H1 (cell line): ENCODE data around the gene NOM1. TPM values are rescaled to one million over a fixed set of nuclear protein-coding genes. Genes with fewer than 3 reads are reported as not detected.

ENCODE experiments used
- CTCF ChIA-PET: fragments of 300-600 bp; sonication (Branson Sonifier 250); formaldehyde crosslinking; loops from one replicate; lab custom pipeline; 2021; ENCODE audit not compliant: partially characterized antibody; lab: Charles Lee
- POLR2A ChIA-PET: fragments of 300-600 bp; sonication (Branson Sonifier 250); formaldehyde crosslinking; loops from one replicate; lab custom pipeline; 2021; ENCODE audit warnings: inconsistent platforms; ENCODE audit not compliant: partially characterized antibody; lab: Charles Lee
- DNase-seq, 2 experiments: peaks; one replicate each; pipeline versions ENCODE4 v3.0.0 to v3.0.0-alpha.2; 2010 to 2022; ENCODE audit warnings: low spot score in 2 of 2, low read depth in 1 of 2, mixed read lengths in 1 of 2
- FAIRE-seq: peaks from 2 replicates; lab custom pipeline; 2011; peaks lifted over from hg19 to GRCh38; lab: Jason Lieb, UNC
- H2AFZ ChIP-seq: 2 replicates; pipeline ENCODE4 v1.8.1; 2012; ENCODE audit warnings: low read length, inconsistent platforms
- H2AK5ac ChIP-seq: 2 replicates; pipeline ENCODE4 v1.6.1; 2013; ENCODE audit warnings: low read depth, low read length
- H2BK120ac ChIP-seq: replicated peaks from 2 replicates; pipeline ENCODE3; 2013; ENCODE audit warnings: low read depth, low read length, inconsistent platforms
- H2BK12ac ChIP-seq: 2 replicates; pipeline ENCODE4 v1.6.1; 2013; ENCODE audit warnings: low read depth, low read length
- H2BK15ac ChIP-seq: 2 replicates; pipeline ENCODE4 v1.6.1; 2013; ENCODE audit warnings: low read length
- H2BK20ac ChIP-seq: 2 replicates; pipeline ENCODE4 v1.6.1; 2013; ENCODE audit warnings: low read length
- H2BK5ac ChIP-seq: 2 replicates; pipeline ENCODE4 v1.6.1; 2013; ENCODE audit warnings: low read depth, low read length
- H3K14ac ChIP-seq: 2 replicates; pipeline ENCODE4 v1.6.1; 2013; ENCODE audit warnings: inconsistent platforms; ENCODE audit not compliant: insufficient read length
- H3K18ac ChIP-seq: 2 replicates; pipeline ENCODE4 v1.6.1; 2013; ENCODE audit warnings: low read length; ENCODE audit errors: extremely low read depth
- H3K23ac ChIP-seq: 2 replicates; pipeline ENCODE4 v1.6.1; 2013; ENCODE audit warnings: inconsistent platforms; ENCODE audit not compliant: insufficient read length
- H3K23me2 ChIP-seq: 2 replicates; pipeline ENCODE4 v1.6.1; 2013; ENCODE audit warnings: low read depth, low read length
- H3K27ac ChIP-seq: 2 replicates; pipeline ENCODE4 v1.6.1; 2011; ENCODE audit warnings: low read depth, low read length, inconsistent platforms
- H3K27me3 ChIP-seq, 4 experiments: replicated peaks in 1 of 4; 1 replicate in 1 of 4; 2 replicates in 3 of 4; pipeline versions ENCODE4 v1.6.1 to v1.8.1; 2011 to 2013; ENCODE audit warnings: low read length in 3 of 4, mild to moderate bottlenecking in 3 of 4, inconsistent platforms in 2 of 4, mixed read lengths in 2 of 4, moderate library complexity in 1 of 4; ENCODE audit not compliant: control insufficient read depth in 3 of 4, insufficient read depth in 3 of 4; ENCODE audit errors: extremely low read depth in 1 of 4
- H3K36me3 ChIP-seq, 4 experiments: 2 replicates each; pipeline versions ENCODE4 v1.6.1 to v1.8.1; 2011 to 2013; ENCODE audit warnings: mild to moderate bottlenecking in 4 of 4, low read length in 3 of 4, moderate library complexity in 2 of 4, control low read depth in 1 of 4, inconsistent platforms in 1 of 4; ENCODE audit not compliant: insufficient read depth in 4 of 4, control insufficient read depth in 2 of 4
- H3K4ac ChIP-seq: replicated peaks from 2 replicates; pipeline ENCODE3; 2013; ENCODE audit warnings: low read length, low read depth, mixed read lengths, inconsistent platforms; ENCODE audit not compliant: insufficient read length
- H3K4me1 ChIP-seq, 4 experiments: replicated peaks in 1 of 4; 1 replicate in 1 of 4; 2 replicates in 3 of 4; pipeline versions ENCODE4 v1.6.1 to v1.8.1; 2011 to 2013; ENCODE audit warnings: low read length in 3 of 4, inconsistent platforms in 2 of 4, mixed read lengths in 1 of 4; ENCODE audit not compliant: insufficient read depth in 4 of 4, control insufficient read depth in 3 of 4
- H3K4me2 ChIP-seq, 2 experiments: 2 replicates each; pipeline versions ENCODE4 v1.6.1 to v1.8.1; 2011 to 2013; ENCODE audit warnings: low read depth in 2 of 2, low read length in 2 of 2, control low read depth in 1 of 2, inconsistent platforms in 1 of 2, mild to moderate bottlenecking in 1 of 2; ENCODE audit not compliant: insufficient read depth in 1 of 2
- H3K4me3 ChIP-seq, 4 experiments: fragments of 200-600, 300-600 bp in 1 of 4; sonication (generic), shearing (Covaris generic), sonication (Bioruptor Twin) in 1 of 4; 2 replicates each; pipeline versions ENCODE4 v1.5.1 to v1.8.1; 2011 to 2016; ENCODE audit warnings: low read length in 4 of 4, low read depth in 3 of 4, control low read depth in 2 of 4, inconsistent platforms in 2 of 4, mild to moderate bottlenecking in 2 of 4, mixed read lengths in 1 of 4, moderate library complexity in 1 of 4; ENCODE audit not compliant: insufficient read depth in 2 of 4; ENCODE audit errors: extremely low read depth in 1 of 4
- H3K56ac ChIP-seq: replicated peaks from 2 replicates; pipeline ENCODE3; 2013; ENCODE audit warnings: low read depth, mild to moderate bottlenecking, mixed read lengths, low read length, inconsistent platforms; ENCODE audit not compliant: insufficient read length
- H3K79me1 ChIP-seq: 2 replicates; pipeline ENCODE4 v1.6.1; 2013; ENCODE audit warnings: low read depth, low read length, control low read depth
- H3K79me2 ChIP-seq, 2 experiments: 2 replicates each; pipeline versions ENCODE4 v1.6.1 to v1.8.1; 2012 to 2013; ENCODE audit warnings: low read length in 2 of 2, mild to moderate bottlenecking in 2 of 2, inconsistent platforms in 1 of 2; ENCODE audit not compliant: insufficient read depth in 2 of 2, control insufficient read depth in 1 of 2
- H3K9ac ChIP-seq, 4 experiments: replicated peaks in 1 of 4; 1 replicate in 1 of 4; 2 replicates in 3 of 4; pipeline versions ENCODE4 v1.6.1 to v1.8.1; 2011 to 2013; ENCODE audit warnings: low read depth in 3 of 4, low read length in 3 of 4, control low read depth in 2 of 4, mild to moderate bottlenecking in 2 of 4, moderate library complexity in 2 of 4, inconsistent platforms in 1 of 4; ENCODE audit errors: extremely low read depth in 1 of 4
- H3K9me3 ChIP-seq, 2 experiments: 2 replicates each; pipeline versions ENCODE4 v1.6.1 to v1.8.1; 2012 to 2013; ENCODE audit warnings: mild to moderate bottlenecking in 2 of 2, moderate library complexity in 2 of 2, control low read depth in 1 of 2, inconsistent platforms in 1 of 2, low read depth in 1 of 2, low read length in 1 of 2, mixed read lengths in 1 of 2; ENCODE audit not compliant: insufficient read depth in 2 of 2
- H4K20me1 ChIP-seq, 2 experiments: replicated peaks in 1 of 2; 2 replicates each; pipeline versions ENCODE3 to v1.8.1; 2011 to 2013; ENCODE audit warnings: inconsistent platforms in 2 of 2, low read length in 2 of 2, mild to moderate bottlenecking in 1 of 2; ENCODE audit not compliant: insufficient read depth in 2 of 2, control insufficient read depth in 1 of 2
- H4K5ac ChIP-seq: 2 replicates; pipeline ENCODE4 v1.6.1; 2013; ENCODE audit warnings: low read length, low read depth, mixed read lengths, inconsistent platforms; ENCODE audit not compliant: insufficient read length
- H4K8ac ChIP-seq: 2 replicates; pipeline ENCODE4 v1.8.0; 2013; ENCODE audit warnings: mild to moderate bottlenecking, moderate library complexity, low read length, inconsistent platforms; ENCODE audit not compliant: insufficient read depth; ENCODE audit errors: extremely low read depth
- H4K91ac ChIP-seq: replicated peaks from 2 replicates; pipeline ENCODE3; 2013; ENCODE audit warnings: low read length, mixed read lengths, inconsistent platforms; ENCODE audit not compliant: insufficient read length
- CBX8 ChIP-seq: fragments of 300-800, 300-1000 bp; sonication (generic); IDR thresholded peaks from 2 replicates; pipeline ENCODE4 v1.7.1; 2016; ENCODE audit warnings: low read depth, low read length, borderline replicate concordance
- CTBP2 ChIP-seq: IDR thresholded peaks from 2 replicates; pipeline ENCODE4 v1.7.0; 2011; ENCODE audit warnings: borderline replicate concordance, mild to moderate bottlenecking, moderate library complexity, mixed read lengths, low read length; ENCODE audit not compliant: insufficient read depth, insufficient read length
- EGR1 ChIP-seq: IDR thresholded peaks from 2 replicates; pipeline ENCODE4 v1.6.1; 2011; ENCODE audit warnings: low read depth, low read length, borderline replicate concordance
- EZH2 ChIP-seq: fragments of 200-600 bp; sonication (generic); IDR thresholded peaks from 2 replicates; pipeline ENCODE4 v1.7.1; 2012; ENCODE audit warnings: low read depth, mild to moderate bottlenecking, moderate library complexity, low read length, inconsistent platforms; ENCODE audit not compliant: severe bottlenecking
- RAD21 ChIP-seq, 2 experiments: IDR thresholded peaks in 1 of 2; conservative IDR thresholded peaks in 1 of 2; 2 replicates each; pipeline ENCODE4 v1.6.1; 2011; ENCODE audit warnings: low read depth in 2 of 2, low read length in 2 of 2, improper control_type of control experiment in 1 of 2, inconsistent platforms in 1 of 2, mild to moderate bottlenecking in 1 of 2, moderate library complexity in 1 of 2
- RBBP5 ChIP-seq: IDR thresholded peaks from 2 replicates; pipeline ENCODE4 v1.7.1; 2012; ENCODE audit warnings: low read depth, mild to moderate bottlenecking, inconsistent platforms, low read length, moderate library complexity, borderline replicate concordance
- RNF2 ChIP-seq: fragments of 200-900, 300-1000 bp; sonication (generic); IDR thresholded peaks from 2 replicates; pipeline ENCODE4 v1.7.1; 2016; ENCODE audit warnings: borderline replicate concordance, low read depth, mild to moderate bottlenecking, antibody characterized with exemption, low read length; ENCODE audit not compliant: poor library complexity, severe bottlenecking; ENCODE audit errors: missing control alignments
- SUZ12 ChIP-seq: fragments of 200-600 bp; sonication (generic); IDR thresholded peaks from 2 replicates; pipeline ENCODE4 v1.6.1; 2012; ENCODE audit warnings: mild to moderate bottlenecking, inconsistent platforms, low read length, moderate library complexity, mixed read lengths
- TAF1 ChIP-seq: IDR thresholded peaks from 2 replicates; pipeline ENCODE4 v1.6.1; 2011; ENCODE audit warnings: mild to moderate bottlenecking, low read depth, low read length
- TBP ChIP-seq: IDR thresholded peaks from 2 replicates; pipeline ENCODE4 v1.6.1; 2011; ENCODE audit warnings: low read depth, low read length, improper control_type of control experiment
- WGBS, 2 experiments: shearing (Covaris generic) in 1 of 2; methylation state at CpG; one replicate each; pipeline versions ENCODE4 v1.1.6 to v1.1.7; 2013 to 2015; ENCODE audit warnings: low lambda C conversion rate in 2 of 2, mixed read lengths in 2 of 2, inconsistent platforms in 1 of 2, low coverage in 1 of 2, missing lambda C conversion rate in 1 of 2; ENCODE audit not compliant: insufficient replicate concordance in 2 of 2, insufficient coverage in 1 of 2, insufficient read length in 1 of 2; ENCODE audit errors: extremely low coverage in 1 of 2, missing lambda C conversion rate in 1 of 2; 5-methylcytosine and 5-hydroxymethylcytosine counted together
- polyA plus RNA-seq, 7 experiments: library from polyadenylated mRNA; depleted of rRNA in 3 of 7; stranded (reverse) in 5 of 7; unstranded in 2 of 7; fragments of >200 nt in 5 of 7; fragments of 200-250 nt in 2 of 7; gene quantifications; 1 replicate in 5 of 7; 2 replicates in 1 of 7; 4 replicates in 1 of 7; pipeline versions ENCODE4 v1.2.1 to v1.2.3, GENCODE V29; 2011 to 2013; ENCODE audit warnings: missing spikeins in 2 of 7, mixed read lengths in 2 of 7
- total RNA-seq: library from RNA; stranded (reverse); fragmentation: NEBNext Ultra II Directional; extraction: Animal tissue kit (Norgen Biotek cat#: 25700); gene quantifications from 2 replicates; pipeline ENCODE4 v1.2.1, GENCODE V29; 2021

NOM1 gene
- total and polyA plus RNA-seq, 2 of the 8 experiments (the other 6 are each of a cell fraction or from before 2014, with no cell fraction given): 10.6 to 29.1 TPM

DNA sequence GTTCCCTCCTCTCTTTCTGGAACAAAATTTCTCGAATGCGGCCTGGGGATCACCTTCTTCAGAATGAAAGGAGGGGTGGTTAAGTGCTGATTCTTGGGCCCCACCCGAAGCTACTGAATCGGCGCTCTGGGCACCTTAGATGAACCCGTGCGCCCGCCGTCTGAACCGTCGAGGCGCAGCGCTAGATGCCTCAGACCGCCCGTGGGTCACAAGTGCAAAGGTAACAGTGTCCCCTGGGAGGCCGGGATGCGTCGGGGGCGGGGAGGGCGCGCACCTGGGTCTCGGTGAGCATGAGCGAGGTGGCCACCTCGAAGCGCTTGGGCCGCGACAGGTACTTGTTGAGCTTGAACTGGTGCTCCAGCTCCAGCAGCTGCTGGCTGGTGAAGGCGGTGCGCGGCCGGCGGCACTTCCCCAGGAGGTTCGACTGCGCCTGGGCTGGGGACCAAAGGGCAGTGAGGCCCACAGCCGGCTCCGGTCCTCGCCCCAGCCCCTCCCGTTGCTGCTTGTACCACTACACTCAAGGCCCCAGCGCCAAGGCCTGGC, 56.8 kb downstream of the NOM1 start:
- DNase-seq (peak in 1 of 2 experiments; percentile 71), FAIRE-seq (no peak)
- Histone ChIP-seq H2BK20ac (0 out of 2 replicates have a peak overlapping the region, but pooled peaks have one; percentile 80), H4K20me1 (peaks cover 24 to 26% of the 10 kb centered on the region in 2 experiments), H2BK120ac (no peak overlapping the region), H3K56ac (no peak overlapping the region), H4K5ac (no peak overlapping the region), H3K4me3 (0 out of 8 replicates have a peak overlapping the region, but pooled peaks of 1 of the 4 experiments have one; percentile 16), H2BK12ac (peak overlapping the region; percentile 33; the same call in 1 of the 2 replicates), H2AK5ac (no peak overlapping the region), H2BK15ac (0 out of 2 replicates have a peak overlapping the region, but pooled peaks have one; percentile 72), H3K4ac (no peak overlapping the region), H3K4me1 (peaks cover 3 to 31% (median 14%) of the 10 kb centered on the region in 4 experiments; a peak in 6 of 7 replicates), H3K79me1 (no peaks in the 10 kb centered on the region), H3K27me3 (peaks cover 94 to 98% (median 96%) of the 10 kb centered on the region in 4 experiments), H3K36me3 (peaks cover 0 to 16% (median 0%) of the 10 kb centered on the region in 4 experiments; a peak in 1 of 8 replicates), H3K27ac (no peak overlapping the region), H3K14ac (no peak overlapping the region), H4K91ac (no peak overlapping the region), H3K79me2 (no peaks in the 10 kb centered on the region), H3K4me2 (peak overlapping the region; percentile 34 to 51; a peak in 3 of 4 replicates), H2BK5ac (no peak overlapping the region), H3K9me3 (no peaks in the 10 kb centered on the region), H2AFZ (no peak overlapping the region), H3K23ac (no peak overlapping the region), H3K23me2 (peaks cover 8% of the 10 kb centered on the region; the same call in 1 of the 2 replicates), H3K18ac (peak overlapping the region; percentile 48; the same call in 1 of the 2 replicates), H3K9ac (no peak overlapping the region), H4K8ac (peak overlapping the region; percentile 80)
- ChIA-PET POLR2A (interaction anchor here (1.4 to 3.0 kb wide), 3 partner anchors 9 to 13 kb away, joined by 3 to 19 read pairs (median 8); no protein-coding TSS in a partner anchor), CTCF (interaction anchor here (1.4 kb wide), 1 partner anchor 9 kb away, joined by 8 read pairs; no protein-coding TSS in a partner anchor)
- 4% methylated on average over 39 of the region's 39 CpGs; no CpG with 5 or more reads in 1 of the 2 experiments for WGBS, 2 experiments
- peak; percentile 79 for TF ChIP-seq RNF2
- no peak for TF ChIP-seq RAD21 (IDR thresholded peaks at IDR 0.05 in 1 of 2, conservative IDR thresholded peaks at IDR 0.05 in 1 of 2; ENCODE audit: low read depth in 2 of 2, low read length in 2 of 2)
- TF ChIP-seq RBBP5: no peak
- TF ChIP-seq CBX8: peak; percentile 66; the same call in 1 of the 2 replicates
- peak; percentile 70 for TF ChIP-seq TBP
- peak; percentile 18 for TF ChIP-seq CTBP2
- no peak for TF ChIP-seq TAF1
- peak; percentile 99 for TF ChIP-seq EZH2
- no peak for TF ChIP-seq EGR1
- peak; percentile 97 for TF ChIP-seq SUZ12
